Stimulated activated CD8-positive, alpha-beta memory T cell treated with anti-CD3 and anti-CD28 coated beads, Interleukin-7, amount 100 ng/mL, for 1 hour (primary cell): Measurements from ENCODE around the gene AMOTL1.
A peak's percentile ranks its signal among the peaks of the same experiment; 100 is the strongest.

Experiments
- DNase-seq, 2 donors: peaks; one replicate each; pipeline ENCODE4 v3.0.0-alpha.2; 2020; ENCODE audit warnings: low read depth in 2 of 2

Gene AMOTL1

DNA sequence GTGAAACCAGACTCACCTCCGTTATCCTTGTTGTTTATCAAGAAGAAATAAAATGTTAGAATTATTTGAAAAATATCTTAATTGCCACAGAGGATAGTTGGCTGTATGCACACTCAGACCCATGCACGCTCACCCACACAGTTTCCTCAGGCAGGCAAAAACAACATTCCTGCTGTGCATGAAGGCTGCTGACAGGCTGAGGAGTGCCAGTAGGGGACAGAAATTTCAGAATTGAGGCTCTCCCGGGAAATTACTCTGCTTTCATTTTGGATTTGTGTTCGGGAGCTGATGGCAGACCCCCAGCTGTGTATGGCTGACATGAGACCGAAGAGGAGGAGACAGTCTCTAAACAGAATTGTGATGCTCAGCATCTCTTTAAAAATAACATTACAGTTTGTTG is 87.5 kb downstream of the AMOTL1 start:
- no peak for DNase-seq

DNA sequence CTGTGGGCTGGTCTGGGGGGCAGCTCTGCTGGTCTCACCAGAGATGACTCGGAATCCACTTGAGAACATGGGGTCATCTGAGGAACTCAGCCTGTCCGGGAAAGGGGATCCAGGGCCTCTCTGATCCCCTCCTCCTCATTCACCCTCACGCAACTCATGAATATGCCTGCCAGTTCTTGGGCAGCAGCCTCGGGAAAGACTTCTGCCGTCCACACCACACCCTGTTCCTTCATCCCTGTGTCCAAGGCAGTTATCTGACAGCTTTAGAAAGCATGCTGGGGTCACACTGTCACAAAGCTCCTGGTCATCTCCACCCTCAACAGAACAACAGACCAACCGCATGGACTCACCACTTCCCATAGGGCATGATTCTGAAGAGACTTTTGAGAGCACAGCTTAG is 88.3 kb downstream of the AMOTL1 start:
- no peak for DNase-seq

DNA sequence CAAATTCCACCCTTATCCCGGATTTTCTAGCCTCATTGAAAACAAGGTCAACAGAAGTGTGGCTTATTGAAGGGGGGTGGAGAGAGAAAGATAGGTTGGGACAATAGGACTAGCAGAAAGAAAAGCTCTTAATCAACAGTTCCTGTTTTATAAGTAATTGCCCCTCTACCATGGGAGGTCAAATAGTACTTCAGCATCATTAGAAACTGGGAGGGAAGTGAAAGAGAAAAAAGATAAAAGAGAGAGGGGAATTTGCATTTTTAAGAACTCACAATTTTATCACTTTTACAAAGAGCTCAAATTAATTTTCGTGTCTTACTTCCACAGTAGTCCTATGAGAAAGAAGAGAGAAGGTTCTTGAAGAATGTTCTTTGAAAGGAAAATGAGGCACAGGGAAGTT is 89.2 kb downstream of the AMOTL1 start:
- no peak for DNase-seq

DNA sequence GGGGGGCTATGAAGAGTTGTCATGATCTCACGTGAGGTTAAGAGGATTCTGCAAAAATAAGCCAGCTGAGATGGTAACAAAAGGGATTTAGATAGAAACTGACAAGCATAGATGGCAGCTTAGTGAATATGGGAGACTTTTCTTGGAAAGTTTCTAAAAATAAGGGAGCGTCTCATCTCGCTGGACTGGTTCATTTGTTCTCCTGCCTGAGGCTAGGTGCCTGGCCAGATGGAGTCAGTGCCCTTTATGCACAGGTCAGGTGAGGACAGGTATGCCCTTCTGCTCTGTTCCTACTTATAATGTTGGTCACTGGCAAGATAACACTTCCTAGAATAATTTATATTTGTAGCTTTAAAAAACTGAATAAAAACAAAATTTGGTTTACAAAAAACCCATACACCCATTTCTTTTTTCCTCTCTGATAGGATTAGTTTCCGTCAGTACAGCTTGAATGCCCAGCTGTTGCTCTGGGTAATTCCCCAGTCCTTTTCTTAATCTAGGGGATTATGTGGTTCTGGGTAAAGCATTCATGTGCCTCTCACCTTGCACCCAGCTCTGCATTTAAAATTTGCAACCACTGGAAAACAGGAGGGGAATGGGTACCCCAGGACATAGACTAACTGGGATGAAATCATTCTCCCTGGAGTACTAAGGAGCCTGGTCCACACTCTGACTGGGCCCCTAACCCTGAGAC is 90.0 kb downstream of the AMOTL1 start:
- no peak for DNase-seq

DNA sequence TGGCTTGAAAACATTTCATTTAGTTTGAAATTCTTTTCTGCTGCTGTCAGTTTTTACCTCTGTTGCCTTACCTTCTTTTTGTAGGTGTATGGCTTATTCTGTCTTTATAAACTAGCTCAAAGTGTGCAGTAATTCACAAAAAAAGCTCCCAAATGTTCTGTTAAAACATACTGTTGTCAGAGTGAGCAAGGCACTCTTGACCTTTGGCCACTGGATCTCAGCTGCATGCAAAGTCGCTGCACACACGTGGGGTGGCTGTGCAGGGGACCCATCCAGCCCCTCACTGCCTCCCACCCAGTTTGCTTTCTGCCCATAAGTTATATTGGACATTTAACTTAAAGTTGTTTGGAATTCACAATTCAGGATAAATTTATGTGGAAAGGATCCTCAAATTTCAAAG is 92.2 kb downstream of the AMOTL1 start:
- no peak for DNase-seq

DNA sequence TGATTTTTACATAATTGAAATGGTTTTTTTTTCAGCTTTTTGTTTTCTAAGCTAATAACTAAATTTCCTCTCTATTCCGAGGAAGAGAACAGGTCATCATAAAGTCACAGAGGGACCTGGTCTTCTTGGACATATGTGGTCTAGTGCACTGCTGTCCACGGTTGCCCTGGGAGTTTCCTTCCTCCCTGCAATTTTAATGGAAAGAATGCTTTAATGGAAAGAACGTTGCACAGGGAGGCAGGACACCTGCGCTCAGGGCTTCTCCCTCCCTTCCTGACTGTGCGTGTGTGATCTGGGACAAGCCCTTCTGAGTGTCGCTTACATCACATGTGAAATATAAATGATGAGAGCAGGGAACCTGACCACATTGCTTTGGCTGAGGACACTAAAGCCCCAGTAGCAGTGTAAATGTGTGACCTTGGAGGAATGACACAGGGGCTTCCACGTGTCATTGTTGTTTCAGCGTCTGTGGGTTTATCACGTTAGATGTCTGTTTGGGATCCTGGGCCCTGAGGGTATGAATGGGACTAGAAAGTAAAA is 93.2 kb downstream of the AMOTL1 start:
- DNase-seq: no peak

DNA sequence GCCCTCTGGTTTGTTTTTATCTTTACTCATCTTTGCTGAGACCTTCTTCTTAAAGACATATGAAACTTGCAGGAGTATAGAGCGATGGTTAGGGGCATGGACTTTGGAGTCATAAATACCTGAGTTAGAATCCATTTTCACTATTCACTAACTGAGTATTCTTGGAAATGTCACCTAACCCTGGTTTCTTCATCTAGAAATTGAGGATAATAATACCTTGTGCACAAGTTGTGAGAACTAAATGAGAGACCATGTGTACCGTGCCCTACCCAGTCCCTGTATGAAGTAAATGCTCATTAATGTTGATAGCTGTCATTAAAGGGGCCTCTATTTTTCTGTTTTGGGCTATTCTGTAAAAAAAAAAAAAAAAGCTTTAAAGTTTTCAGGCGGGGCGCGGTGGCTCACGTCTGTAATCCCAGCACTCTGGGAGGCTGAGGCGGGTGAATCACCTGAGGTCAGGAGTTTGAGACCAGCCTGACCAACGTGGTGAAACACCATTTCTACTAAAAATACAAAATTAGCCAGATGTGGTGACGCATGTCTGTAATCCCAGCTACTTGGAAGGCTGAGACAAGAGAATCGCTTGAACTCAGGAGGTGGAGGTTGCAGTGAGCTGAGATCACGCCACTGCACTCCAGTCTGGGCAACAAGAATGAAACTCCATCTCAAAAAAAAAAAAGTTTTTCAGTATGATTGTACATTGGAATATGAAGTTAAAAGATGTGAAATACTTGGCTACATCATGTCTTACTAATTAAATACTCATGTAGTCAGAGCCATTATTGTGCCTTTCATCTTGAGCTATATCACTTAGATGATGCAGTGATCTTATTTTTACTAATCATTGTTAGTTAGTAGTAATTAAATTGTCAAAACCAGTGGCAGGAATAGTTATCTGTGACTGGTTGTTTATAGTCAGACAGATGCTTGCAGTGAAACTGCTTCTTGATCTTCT is 95.0 kb downstream of the AMOTL1 start:
- DNase-seq: no peak

DNA sequence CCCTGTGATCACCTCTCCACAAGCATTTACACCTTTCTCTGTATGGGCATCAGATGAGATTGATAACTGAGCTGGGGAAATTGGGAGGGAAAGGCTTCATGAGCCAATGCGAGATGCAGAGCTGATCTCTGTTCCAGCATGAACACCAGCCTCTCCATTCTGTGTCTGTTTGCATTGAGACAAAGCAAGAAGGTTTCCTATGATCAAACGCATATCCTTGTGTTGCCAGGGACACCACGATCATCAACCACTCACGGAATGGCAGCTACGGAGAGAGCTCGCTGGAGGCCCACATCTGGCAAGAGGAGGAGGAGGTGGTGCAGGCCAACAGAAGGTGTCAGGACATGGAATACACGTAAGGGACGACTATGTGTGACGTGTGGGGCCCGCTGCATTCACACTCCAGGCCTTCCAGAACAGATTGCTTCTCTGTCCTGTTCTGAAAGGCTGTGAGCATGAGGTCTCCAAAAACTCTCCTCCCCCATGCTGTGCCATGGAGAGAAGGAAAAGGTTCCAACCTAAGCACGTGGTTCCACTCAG is 96.4 kb downstream of the AMOTL1 start:
- DNase-seq: no peak

DNA sequence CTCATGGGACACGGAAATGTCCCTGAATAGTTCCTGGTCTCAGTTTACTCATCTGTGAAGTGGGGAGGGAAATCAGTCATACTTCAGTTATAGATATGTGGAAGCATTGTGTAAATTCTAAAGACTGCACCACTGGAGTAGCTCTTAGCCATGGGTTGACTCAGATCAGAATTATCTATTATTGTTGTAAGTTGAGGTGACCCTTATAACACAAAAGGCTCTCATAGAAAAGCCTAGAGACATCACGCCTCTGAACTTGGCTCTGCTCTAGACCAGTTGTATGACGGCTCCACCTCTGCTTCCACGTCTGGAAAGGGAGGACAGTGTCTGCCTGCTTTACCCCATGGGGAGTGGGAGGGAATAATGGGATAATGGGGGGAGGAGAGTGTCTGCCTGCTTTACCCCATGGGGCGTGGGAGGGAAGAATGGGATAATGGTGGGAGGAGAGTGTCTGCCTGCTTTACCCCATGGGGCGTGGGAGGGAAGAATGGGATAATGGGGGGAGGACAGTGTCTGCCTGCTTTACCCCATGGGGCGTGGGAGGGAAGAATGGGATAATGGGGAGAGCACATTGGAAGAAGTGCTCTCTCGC is 98.2 kb downstream of the AMOTL1 start:
- DNase-seq: no peak

DNA sequence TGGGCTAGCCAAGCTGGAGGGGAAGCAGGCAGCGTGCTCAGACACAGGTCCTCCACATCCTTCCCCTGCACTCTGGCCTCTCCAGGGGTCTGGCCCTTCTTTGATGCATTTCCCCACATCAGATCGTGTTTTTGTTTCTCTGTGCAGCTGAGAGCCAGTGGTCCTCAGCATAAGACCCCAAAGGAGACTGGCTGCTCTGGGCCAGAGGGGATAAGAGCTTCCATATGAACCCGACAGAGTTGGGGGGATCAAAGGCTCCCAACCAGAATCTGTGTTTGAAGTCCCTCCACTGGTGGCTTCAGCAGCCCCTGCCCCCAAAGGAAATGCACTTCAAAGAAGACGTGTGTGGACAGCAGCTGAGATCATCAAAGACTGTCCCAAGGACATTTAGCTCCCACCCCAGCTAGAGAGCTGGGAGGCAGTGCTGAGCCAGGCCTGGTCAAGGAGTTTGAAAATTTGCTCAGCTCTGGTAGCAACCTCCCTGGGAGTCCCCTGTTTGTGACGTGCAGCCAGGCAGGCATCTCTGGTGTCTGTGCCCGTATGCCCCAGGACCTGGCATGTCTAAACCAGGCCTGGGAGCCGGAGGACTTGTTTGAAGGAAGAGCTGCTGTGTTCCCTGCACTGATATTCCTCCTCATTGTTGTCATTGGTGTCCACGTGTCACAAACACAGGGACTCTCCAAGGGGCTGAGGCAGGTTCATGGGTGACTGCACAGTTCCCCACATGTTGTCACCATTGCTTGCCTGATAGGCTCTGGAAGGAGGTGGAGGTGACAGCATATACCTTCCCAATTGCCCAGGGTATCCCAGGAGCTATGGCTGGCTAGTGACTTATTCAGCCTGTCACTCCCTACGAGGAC is 99.0 kb downstream of the AMOTL1 start:
- no peak for DNase-seq

DNA sequence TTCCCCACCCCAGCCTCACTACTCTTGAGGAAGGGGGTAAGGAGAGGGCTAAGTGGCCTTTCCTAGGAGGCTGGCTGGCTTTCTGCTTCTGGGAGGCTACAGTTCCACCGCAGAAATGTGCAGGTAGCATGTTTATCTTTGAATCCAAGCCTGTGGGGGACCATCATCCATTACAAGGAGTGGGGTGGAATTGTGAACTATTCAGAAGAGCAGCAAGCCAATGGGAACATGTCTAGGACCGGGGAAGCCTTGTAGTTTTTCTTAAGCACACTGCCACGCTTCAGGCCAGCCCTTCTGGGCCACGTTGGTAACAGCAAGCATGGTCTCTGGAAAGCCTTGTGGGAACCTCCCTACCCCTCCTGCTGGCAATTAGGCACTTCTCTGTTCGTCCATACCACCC is 100.3 kb downstream of the AMOTL1 start:
- no peak for DNase-seq

DNA sequence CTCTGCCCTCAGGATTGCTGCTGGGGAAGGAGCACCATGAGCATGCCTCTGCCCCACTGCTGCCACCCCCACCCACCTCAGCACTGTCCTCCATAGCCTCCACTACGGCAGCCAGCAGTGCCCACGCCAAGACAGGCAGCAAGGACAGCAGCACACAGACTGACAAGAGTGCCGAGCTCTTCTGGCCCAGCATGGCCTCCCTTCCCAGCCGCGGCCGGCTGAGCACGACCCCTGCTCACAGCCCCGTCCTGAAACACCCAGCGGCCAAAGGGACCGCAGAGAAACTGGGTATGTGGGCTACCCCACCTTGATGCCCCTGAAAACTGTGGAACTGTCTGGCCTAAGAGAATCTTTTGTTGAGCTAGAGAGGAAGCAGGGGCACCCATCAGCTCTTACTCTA is 101.0 kb downstream of the AMOTL1 start:
- no peak for DNase-seq

DNA sequence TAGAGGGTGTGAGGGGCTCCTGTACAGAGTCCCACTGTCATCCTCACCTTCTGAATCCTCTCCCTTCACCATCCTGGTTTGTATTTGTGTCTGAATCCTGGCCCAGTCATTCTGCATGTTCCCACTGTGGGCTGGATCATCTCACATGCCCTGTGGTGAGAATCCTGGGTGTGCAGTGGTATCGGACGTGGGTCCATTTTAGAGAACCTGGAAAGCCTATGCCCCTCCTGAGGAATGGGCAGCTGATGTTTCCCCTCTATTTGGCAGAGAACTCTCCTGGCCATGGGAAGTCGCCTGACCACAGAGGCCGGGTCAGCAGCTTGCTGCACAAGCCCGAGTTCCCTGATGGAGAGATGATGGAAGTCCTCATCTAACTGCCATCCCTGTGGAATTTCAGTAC is 102.3 kb downstream of the AMOTL1 start:
- no peak for DNase-seq

DNA sequence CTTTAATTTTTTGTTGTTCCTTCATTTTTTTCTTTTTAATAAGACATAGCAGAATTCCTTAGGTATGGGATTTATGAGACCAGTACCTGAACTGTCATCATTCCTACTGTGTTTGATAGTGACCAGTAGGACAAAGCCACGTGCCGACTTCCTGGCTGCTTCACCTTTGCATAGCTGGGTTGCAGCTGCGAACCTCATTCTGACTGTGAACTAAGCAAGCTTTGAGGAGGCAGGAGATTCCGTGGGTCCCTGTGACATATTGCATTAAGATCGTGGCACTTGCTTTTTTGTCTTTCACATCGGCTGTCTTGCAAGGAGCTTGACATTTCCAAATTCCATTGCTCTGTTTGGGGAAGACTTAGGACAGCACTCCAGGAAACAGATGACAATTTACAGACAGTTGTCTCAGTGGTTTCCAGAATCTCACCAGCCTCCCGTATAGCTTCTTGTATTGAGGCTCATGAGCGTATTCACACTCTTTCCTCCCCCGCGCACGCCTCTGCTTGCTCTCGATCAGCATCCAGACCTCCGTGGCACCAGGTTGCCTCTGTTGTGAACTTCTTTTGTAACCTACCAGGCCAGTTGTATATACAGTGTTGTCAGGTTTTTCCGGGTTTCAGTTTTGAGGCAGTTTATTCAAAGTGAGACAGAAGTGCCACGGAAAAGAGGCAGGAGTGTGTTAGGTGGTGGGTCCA is 103.5 kb downstream of the AMOTL1 start:
- no peak for DNase-seq

DNA sequence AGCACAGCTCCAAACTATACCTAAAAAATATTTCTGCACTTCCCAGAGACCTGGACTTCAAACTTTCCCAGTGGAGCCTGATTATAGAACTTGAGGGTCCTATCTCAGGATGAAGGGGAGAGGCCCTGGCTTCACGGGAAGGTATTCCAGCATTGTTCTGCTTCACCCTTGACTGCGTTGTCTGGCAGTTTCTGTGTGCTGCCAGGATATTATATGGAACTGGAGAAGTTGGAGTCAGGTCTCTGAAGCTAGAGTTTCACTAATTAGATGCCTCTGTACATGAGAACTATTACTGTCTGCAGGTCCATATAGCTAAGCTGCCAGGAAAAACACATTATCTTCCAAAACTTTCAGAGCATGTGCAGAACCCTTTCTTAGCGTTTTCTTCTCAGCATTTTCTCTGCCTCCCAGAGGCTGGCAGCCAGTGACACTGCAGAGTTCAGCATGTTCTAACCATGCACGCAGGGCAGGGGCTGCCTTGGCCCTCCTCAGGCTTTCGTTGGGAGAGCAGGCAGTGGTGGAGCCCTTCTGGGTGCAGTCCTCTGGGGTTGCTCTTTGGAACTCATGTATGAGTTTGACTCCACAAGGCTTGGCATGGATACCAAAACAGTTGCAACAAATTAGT is 105.9 kb downstream of the AMOTL1 start:
- no peak for DNase-seq

DNA sequence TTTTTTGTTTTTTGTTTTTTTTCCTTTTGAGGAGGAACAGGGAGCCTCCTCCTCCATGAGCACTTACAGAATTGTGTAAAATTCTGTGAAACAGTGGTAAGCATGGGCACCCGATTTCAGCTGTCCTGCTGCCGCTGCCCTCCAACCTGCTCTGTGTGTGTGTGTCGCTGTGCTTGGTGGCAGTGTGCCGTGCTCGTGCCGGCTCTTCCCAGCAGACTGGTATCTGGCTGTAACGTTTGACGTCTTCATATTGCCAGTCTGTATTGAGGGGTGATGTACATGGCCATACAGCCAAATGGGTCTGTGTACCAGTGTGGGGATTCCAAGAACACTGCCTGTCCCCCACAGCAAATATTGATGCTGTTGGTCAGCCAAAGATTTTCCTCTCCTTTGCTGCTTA is 108.1 kb downstream of the AMOTL1 start:
- no peak for DNase-seq

DNA sequence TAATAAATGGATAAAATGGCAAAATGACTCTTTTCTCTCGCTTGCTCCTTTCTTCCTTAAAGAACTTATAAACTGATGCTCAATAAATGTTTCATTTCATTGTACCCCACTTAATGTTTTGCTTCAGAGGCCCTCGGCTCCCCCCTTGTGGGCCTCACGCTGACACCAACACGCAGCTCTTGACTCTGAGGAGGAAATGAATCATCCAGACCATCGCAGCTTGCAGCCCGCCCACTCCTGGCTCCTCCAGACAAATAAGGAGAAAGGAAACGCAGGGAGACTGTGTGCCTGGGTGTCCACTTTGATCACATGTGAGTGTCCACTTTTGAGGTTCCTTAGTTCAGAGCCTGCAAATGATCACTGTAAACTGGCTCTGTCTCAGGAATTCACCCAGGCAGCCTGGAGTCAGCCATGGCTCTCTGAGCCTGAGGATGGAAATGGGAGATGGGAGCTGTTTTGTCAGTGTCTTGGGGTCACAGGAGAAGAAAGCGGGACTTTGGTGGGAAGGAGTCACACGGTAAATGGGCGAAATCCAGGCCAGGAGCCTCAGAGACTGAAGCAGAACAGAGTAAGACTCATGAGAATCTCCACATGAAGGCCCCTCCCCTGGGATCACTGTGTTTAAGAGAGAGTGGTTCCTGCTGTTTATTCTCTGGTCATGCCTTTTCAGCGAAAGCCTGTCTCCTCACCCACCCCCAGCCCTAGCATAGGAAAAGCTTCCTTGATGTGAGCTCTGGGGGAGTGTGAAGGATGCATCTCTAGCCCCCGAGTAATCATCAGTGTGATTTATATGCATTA is 108.7 kb downstream of the AMOTL1 start:
- DNase-seq: peak in 1 of 2 donors; percentile 6

DNA sequence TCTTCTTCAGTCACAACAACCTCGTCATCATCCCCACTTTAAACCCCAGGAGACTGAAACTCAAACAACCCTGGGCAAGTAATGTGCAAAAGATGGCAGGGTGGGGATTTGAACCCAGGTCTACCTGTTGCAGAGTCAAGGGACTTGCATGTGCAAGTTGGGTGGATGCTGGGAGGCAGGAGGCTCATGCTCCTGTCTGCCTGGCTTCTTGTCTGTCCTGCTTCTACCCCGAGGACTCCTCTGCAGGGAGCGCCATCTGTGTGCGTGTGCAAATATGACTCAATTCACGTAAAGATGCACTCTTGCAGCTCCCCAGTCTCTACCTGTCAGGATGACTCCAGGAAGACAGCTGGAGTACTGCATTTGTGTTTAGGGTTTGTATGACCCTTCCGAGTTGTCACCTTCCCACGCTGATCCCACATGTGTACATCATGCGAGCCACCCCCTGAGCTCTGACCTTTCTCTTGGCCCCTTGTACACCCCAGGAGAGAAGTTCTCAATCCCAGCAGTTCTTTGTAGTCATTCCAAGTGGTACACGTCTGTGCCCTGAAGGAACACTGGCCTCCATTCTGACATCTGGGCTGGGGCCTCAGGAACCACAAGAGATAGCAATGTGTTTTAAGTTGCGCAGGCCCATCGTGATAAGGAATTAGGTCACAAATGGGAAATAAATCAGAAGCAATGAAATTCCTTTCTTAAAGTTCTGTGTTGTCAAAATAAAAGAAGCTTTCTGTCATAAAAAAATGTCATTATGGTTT is 109.5 kb downstream of the AMOTL1 start:
- no peak for DNase-seq

DNA sequence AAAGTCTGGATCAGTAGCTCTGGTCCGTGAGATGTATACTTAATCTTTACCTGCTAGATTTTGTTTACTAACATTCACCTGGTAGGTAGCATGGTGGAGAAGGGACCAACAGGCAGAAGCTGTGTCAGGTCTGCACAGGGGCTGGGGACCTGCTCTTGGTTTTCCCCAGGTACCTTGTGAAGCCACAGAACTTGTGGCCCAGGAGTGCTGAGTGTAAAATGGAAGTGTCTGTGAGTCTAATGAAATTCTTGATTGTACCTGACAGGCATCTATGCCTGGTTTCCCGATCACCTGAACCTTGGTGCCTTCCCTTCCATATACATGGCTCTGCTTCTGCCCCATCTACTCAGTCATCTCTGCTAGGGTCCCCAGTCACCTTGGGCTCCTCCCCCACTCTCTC is 110.8 kb downstream of the AMOTL1 start:
- no peak for DNase-seq
